Measurements from ENCODE around the gene ZKSCAN2.

DNA sequence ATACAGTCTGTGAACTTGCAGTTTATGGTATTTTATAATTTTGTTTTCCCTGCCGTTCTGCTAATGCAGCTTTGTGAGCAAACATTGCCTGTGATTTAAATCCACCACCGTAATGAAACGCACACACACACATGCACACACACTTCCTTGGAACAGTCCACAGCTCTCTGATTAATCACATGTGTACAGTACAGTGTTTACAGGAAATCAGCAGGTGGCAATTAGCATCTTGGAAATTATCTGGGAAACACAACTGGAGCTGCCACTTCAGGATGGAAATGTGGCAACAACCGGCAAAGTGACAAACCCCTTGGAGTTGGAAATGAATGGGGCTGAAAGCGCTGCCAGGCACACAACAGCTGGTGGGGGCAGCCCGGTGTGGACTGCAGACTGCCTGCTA, 12.9 kb upstream of the ZKSCAN2 start:
- TF ChIP-seq TARDBP (IDR thresholded peaks at IDR 0.05) (no peak), HDGF (IDR thresholded peaks at IDR 0.05; ENCODE audit: borderline replicate concordance) (no peak), SP1 (IDR thresholded peaks at IDR 0.05) (no peak), ELF4 (IDR thresholded peaks at IDR 0.05) (no peak), FOXM1 (IDR thresholded peaks at IDR 0.05; ENCODE audit: borderline replicate concordance) (no peak), SUZ12 (IDR thresholded peaks at IDR 0.05) (no peak), NFRKB (IDR thresholded peaks at IDR 0.05) (no peak), FOXK2 (IDR thresholded peaks at IDR 0.05) (no peak), FOXA1 (IDR thresholded peaks at IDR 0.05) (no peak), ZNF384 (IDR thresholded peaks at IDR 0.05) (no peak), BHLHE40 (IDR thresholded peaks at IDR 0.05; ENCODE audit: borderline replicate concordance) (no peak), LEF1 (IDR thresholded peaks at IDR 0.05; ENCODE audit: borderline replicate concordance) (no peak), ARNT (IDR thresholded peaks at IDR 0.05) (no peak)
- TF ChIP-seq, protein P1, sequence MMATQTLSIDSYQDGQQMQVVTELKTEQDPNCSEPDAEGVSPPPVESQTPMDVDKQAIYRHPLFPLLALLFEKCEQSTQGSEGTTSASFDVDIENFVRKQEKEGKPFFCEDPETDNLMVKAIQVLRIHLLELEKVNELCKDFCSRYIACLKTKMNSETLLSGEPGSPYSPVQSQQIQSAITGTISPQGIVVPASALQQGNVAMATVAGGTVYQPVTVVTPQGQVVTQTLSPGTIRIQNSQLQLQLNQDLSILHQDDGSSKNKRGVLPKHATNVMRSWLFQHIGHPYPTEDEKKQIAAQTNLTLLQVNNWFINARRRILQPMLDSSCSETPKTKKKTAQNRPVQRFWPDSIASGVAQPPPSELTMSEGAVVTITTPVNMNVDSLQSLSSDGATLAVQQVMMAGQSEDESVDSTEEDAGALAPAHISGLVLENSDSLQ (IDR thresholded peaks at IDR 0.05): no peak

Data from HEK293T (cell line).